Measurements from ENCODE around the gene STIMATE. TPM values are rescaled to one million over a fixed set of nuclear protein-coding genes. Genes with fewer than 3 reads are reported as not detected.

STIMATE gene
- polyA plus RNA-seq, 3 donors: 8.9 to 49.9 (median 11.7) TPM

- Histone ChIP-seq H3K27me3 (ENCODE audit: control insufficient read depth in 2 of 2, insufficient read depth in 2 of 2, low read length in 2 of 2) (no peaks in the 10 kb centered on the region), H3K4me2 (replicated peaks; ENCODE audit: extremely low read depth, low read length, poor library complexity, severe bottlenecking) (no peak overlapping the region), H3K36me3 (replicated peaks in 1 of 2; ENCODE audit: control insufficient read depth in 1 of 2, insufficient read depth in 2 of 2, low read length in 2 of 2) (peaks cover 13 to 30% of the 10 kb centered on the region in 2 donors), H3K79me2 (ENCODE audit: insufficient read depth, low read length) (no peaks in the 10 kb centered on the region), H3K4me3 (replicated peaks in 1 of 3; ENCODE audit: low read depth in 2 of 3, low read length in 3 of 3) (no peak overlapping the region), H4K20me1 (ENCODE audit: insufficient read depth, low read length) (peaks cover 57% of the 10 kb centered on the region), H2AFZ (ENCODE audit: insufficient read depth, low read depth, low read length, poor library complexity, severe bottlenecking) (no peak overlapping the region), H3K9ac (ENCODE audit: insufficient read depth, low read length, poor library complexity, severe bottlenecking) (no peak overlapping the region), H3K9me3 (replicated peaks in 1 of 2; ENCODE audit: control insufficient read depth in 1 of 2, insufficient read depth in 1 of 2, low read length in 2 of 2) (peaks cover 10% of the 10 kb centered on the region in 2 donors), H3K4me1 (ENCODE audit: control insufficient read depth in 1 of 2, insufficient read depth in 2 of 2, low read length in 2 of 2) (no peaks in the 10 kb centered on the region), H3K27ac (ENCODE audit: low read depth in 1 of 2, low read length in 2 of 2) (no peak overlapping the region)
- Mint-ChIP-seq H3K4me1 (no peaks in the 10 kb centered on the region), H3K27ac (peak overlapping the region in 3 of 7 donors; percentile 10 to 15 (median 12)), H3K9me3 (peaks cover 9 to 17% (median 13%) of the 10 kb centered on the region in 7 donors), H3K27me3 (ENCODE audit: low read depth in 3 of 3) (peaks cover 0 to 3% (median 0%) of the 10 kb centered on the region in 3 donors), H3K36me3 (peaks cover 35 to 42% of the 10 kb centered on the region in 2 donors), H3K4me3 (no peak overlapping the region)
- TF ChIP-seq CTCF (IDR thresholded peaks at IDR 0.05): no peak
- intact Hi-C loops (cut with micrococcal nuclease): loop anchor here in 1 of 2 donors (5.0 kb wide), 1 partner anchor 72 kb away; no protein-coding TSS in a partner anchor
- DNase-seq: no peak
- WGBS (ENCODE audit: insufficient coverage): 100% methylated on average over 5 of the region's 8 CpGs
These were observed 37.5 kb downstream of the STIMATE start for GRCh38 chr3:52859686-52860423.

DNA sequence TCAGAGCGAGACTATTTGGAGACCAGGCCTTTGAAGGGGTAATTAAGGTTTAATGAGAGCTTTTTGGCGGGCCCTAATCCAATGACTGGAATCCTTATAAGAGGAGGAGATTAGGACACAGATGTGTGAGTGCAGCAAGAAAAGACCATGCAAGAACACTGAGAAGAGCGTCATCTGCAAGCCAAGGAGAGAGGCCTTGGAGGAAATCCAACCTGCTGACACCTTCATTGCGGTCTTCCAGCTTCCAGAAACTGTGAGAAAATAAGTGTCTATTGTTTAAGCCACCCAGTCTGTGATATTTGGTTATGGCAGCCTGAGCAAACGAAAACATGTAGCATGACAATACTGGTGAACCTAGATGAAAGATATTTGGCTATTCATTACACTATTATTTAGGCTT lies 39.5 kb downstream of the STIMATE start:
- H2AFZ ChIP-seq (ENCODE audit: insufficient read depth, low read depth, low read length, poor library complexity, severe bottlenecking): no peak overlapping the region
- no peak overlapping the region for H3K9ac ChIP-seq (ENCODE audit: insufficient read depth, low read length, poor library complexity, severe bottlenecking)
- no peak overlapping the region for H3K27ac ChIP-seq (ENCODE audit: low read depth in 1 of 2, low read length in 2 of 2)
- 100% methylated on average over 1 of the region's 5 CpGs for WGBS (ENCODE audit: insufficient coverage)
- intact Hi-C loops (cut with micrococcal nuclease): loop anchor here in 1 of 2 donors (5.0 kb wide), 1 partner anchor 74 kb away; no protein-coding TSS in a partner anchor
- no peak overlapping the region for H3K27ac Mint-ChIP-seq
- no peak for TF ChIP-seq CTCF (IDR thresholded peaks at IDR 0.05)
- no peaks in the 10 kb centered on the region for H3K9me3 Mint-ChIP-seq
- H3K9me3 ChIP-seq (replicated peaks in 1 of 2; ENCODE audit: control insufficient read depth in 1 of 2, insufficient read depth in 1 of 2, low read length in 2 of 2): no peaks in the 10 kb centered on the region
- no peaks in the 10 kb centered on the region for H3K27me3 ChIP-seq (ENCODE audit: control insufficient read depth in 2 of 2, insufficient read depth in 2 of 2, low read length in 2 of 2)
- no peaks in the 10 kb centered on the region for H3K79me2 ChIP-seq (ENCODE audit: insufficient read depth, low read length)
- H3K27me3 Mint-ChIP-seq (ENCODE audit: low read depth in 3 of 3): no peaks in the 10 kb centered on the region
- peaks cover 55% of the 10 kb centered on the region for H4K20me1 ChIP-seq (ENCODE audit: insufficient read depth, low read length)
- H3K36me3 ChIP-seq (replicated peaks in 1 of 2; ENCODE audit: control insufficient read depth in 1 of 2, insufficient read depth in 2 of 2, low read length in 2 of 2): peaks cover 27 to 47% of the 10 kb centered on the region in 2 donors
- no peak for DNase-seq
- H3K4me3 Mint-ChIP-seq: no peak overlapping the region
- H3K4me3 ChIP-seq (replicated peaks in 1 of 3; ENCODE audit: low read depth in 2 of 3, low read length in 3 of 3): no peak overlapping the region
- H3K4me2 ChIP-seq (replicated peaks; ENCODE audit: extremely low read depth, low read length, poor library complexity, severe bottlenecking): no peak overlapping the region
- peaks cover 43 to 51% of the 10 kb centered on the region in 2 donors for H3K36me3 Mint-ChIP-seq
- no peaks in the 10 kb centered on the region for H3K4me1 ChIP-seq (ENCODE audit: control insufficient read depth in 1 of 2, insufficient read depth in 2 of 2, low read length in 2 of 2)
- H3K4me1 Mint-ChIP-seq: no peaks in the 10 kb centered on the region
